ENCODE data around the gene KRTAP12-4.

KRTAP12-4 gene

GRCh38 chr21:44656868-44657267, 2.4 kb upstream of the KRTAP12-4 start:
- TF ChIP-seq EP300 (IDR thresholded peaks at IDR 0.05; ENCODE audit: borderline replicate concordance) (no peak), YY1 (IDR thresholded peaks at IDR 0.05; ENCODE audit: low read depth) (no peak), NFIC (IDR thresholded peaks at IDR 0.05) (no peak), MAX (IDR thresholded peaks at IDR 0.05) (no peak), RAD21 (IDR thresholded peaks at IDR 0.05; ENCODE audit: low read depth) (no peak), FOXM1 (IDR thresholded peaks at IDR 0.05; ENCODE audit: borderline replicate concordance, low read depth) (no peak), TCF12 (IDR thresholded peaks at IDR 0.05; ENCODE audit: low read depth) (no peak), USF1 (IDR thresholded peaks at IDR 0.05) (no peak), CEBPB (IDR thresholded peaks at IDR 0.05) (no peak), TEAD4 (IDR thresholded peaks at IDR 0.05) (no peak), TAF1 (IDR thresholded peaks at IDR 0.05; ENCODE audit: low read depth) (no peak)

GRCh38 chr21:44653656-44654575, 543 bp downstream of the KRTAP12-4 start:
- no peak for TF ChIP-seq REST (IDR thresholded peaks at IDR 0.05; ENCODE audit: low read depth)
- TF ChIP-seq YY1 (IDR thresholded peaks at IDR 0.05; ENCODE audit: low read depth) = no peak
- no peak for TF ChIP-seq ZBTB7A (IDR thresholded peaks at IDR 0.05; ENCODE audit: low read depth)
- TF ChIP-seq TEAD4 (IDR thresholded peaks at IDR 0.05) = no peak
- TF ChIP-seq CREB1 (IDR thresholded peaks at IDR 0.05; ENCODE audit: low read depth) = no peak
- TF ChIP-seq RAD21 (IDR thresholded peaks at IDR 0.05; ENCODE audit: low read depth) = no peak

- TF ChIP-seq TAF1 (IDR thresholded peaks at IDR 0.05; ENCODE audit: low read depth) (no peak), YY1 (IDR thresholded peaks at IDR 0.05; ENCODE audit: low read depth) (no peak), EP300 (IDR thresholded peaks at IDR 0.05; ENCODE audit: borderline replicate concordance) (no peak), NFIC (IDR thresholded peaks at IDR 0.05) (no peak), REST (IDR thresholded peaks at IDR 0.05; ENCODE audit: low read depth) (no peak), EGR1 (IDR thresholded peaks at IDR 0.05) (no peak), MAX (IDR thresholded peaks at IDR 0.05) (peak; percentile 75), CEBPB (IDR thresholded peaks at IDR 0.05) (no peak)
Measured at GRCh38 chr21:44653123-44653522, 1.3 kb downstream of the KRTAP12-4 start.

- TF ChIP-seq MAX (IDR thresholded peaks at IDR 0.05) (no peak), EGR1 (IDR thresholded peaks at IDR 0.05) (no peak), ZBTB7A (IDR thresholded peaks at IDR 0.05; ENCODE audit: low read depth) (no peak), TEAD4 (IDR thresholded peaks at IDR 0.05) (no peak), CREB1 (IDR thresholded peaks at IDR 0.05; ENCODE audit: low read depth) (no peak), TCF12 (IDR thresholded peaks at IDR 0.05; ENCODE audit: low read depth) (no peak), TAF1 (IDR thresholded peaks at IDR 0.05; ENCODE audit: low read depth) (no peak), FOXM1 (IDR thresholded peaks at IDR 0.05; ENCODE audit: borderline replicate concordance, low read depth) (no peak), RAD21 (IDR thresholded peaks at IDR 0.05; ENCODE audit: low read depth) (no peak), EP300 (IDR thresholded peaks at IDR 0.05; ENCODE audit: borderline replicate concordance) (no peak), YY1 (IDR thresholded peaks at IDR 0.05; ENCODE audit: low read depth) (no peak), CEBPB (IDR thresholded peaks at IDR 0.05) (no peak), NFIC (IDR thresholded peaks at IDR 0.05) (no peak), REST (IDR thresholded peaks at IDR 0.05; ENCODE audit: low read depth) (no peak), USF1 (IDR thresholded peaks at IDR 0.05) (no peak)
Measured at GRCh38 chr21:44650973-44651675, 3.3 kb downstream of the KRTAP12-4 start.
